Tibial artery (tissue), 4 donors: ENCODE results near the gene TTC23.

ENCODE experiments used
- DNase-seq, 2 donors: peaks; one replicate each; pipeline ENCODE4 v3.0.0-alpha.2; 2019
- H3K27ac ChIP-seq, 2 donors: fragments of 200-600 bp; sonication (generic) in 1 of 2; 1 replicate in 1 of 2; 2 replicates in 1 of 2; pipeline ENCODE4 v1.5.1; 2018 to 2019; ENCODE audit warnings: mild to moderate bottlenecking in 1 of 2
- H3K27me3 ChIP-seq, 2 donors: fragments of 200-600 bp; sonication (generic) in 1 of 2; one replicate each; pipeline versions ENCODE4 v1.5.1 to v1.6.0; 2016 to 2019
- H3K36me3 ChIP-seq, 3 donors: fragments of 200-600 bp; sonication (generic) in 2 of 3; one replicate each; pipeline ENCODE4 v1.5.1; 2016 to 2019; ENCODE audit warnings: mild to moderate bottlenecking in 2 of 3
- H3K4me1 ChIP-seq, 4 donors: fragments of 200-600 bp; sonication (generic) in 2 of 4; 1 replicate in 3 of 4; 2 replicates in 1 of 4; pipeline ENCODE4 v1.5.1; 2016 to 2019
- H3K4me3 ChIP-seq, 2 donors: fragments of 200-600 bp; sonication (generic) in 1 of 2; 1 replicate in 1 of 2; 2 replicates in 1 of 2; pipeline ENCODE4 v1.5.1; 2018 to 2019; ENCODE audit warnings: mild to moderate bottlenecking in 2 of 2
- H3K9me3 ChIP-seq, 3 donors: fragments of 200-600 bp; sonication (generic) in 1 of 3; one replicate each; pipeline ENCODE4 v1.5.1; 2016 to 2019
- intact Hi-C: fragments of 100-400 bp; cut with DNase I; formaldehyde crosslinking; loops from one replicate; pipeline ENCODE4 v1.15.0; 2023; ENCODE audit warnings: low total_unique reads
- TF ChIP-seq, protein P1 (sequence below), 2 experiments: fragments of 200-600 bp in 1 of 2; fragments of 450-650 bp in 1 of 2; IDR thresholded peaks; one replicate each; pipeline ENCODE4 v1.5.1; 2017 to 2019; ENCODE audit warnings: antibody characterized with exemption in 2 of 2, mild to moderate bottlenecking in 1 of 2, moderate library complexity in 1 of 2

The TTC23 gene

DNA sequence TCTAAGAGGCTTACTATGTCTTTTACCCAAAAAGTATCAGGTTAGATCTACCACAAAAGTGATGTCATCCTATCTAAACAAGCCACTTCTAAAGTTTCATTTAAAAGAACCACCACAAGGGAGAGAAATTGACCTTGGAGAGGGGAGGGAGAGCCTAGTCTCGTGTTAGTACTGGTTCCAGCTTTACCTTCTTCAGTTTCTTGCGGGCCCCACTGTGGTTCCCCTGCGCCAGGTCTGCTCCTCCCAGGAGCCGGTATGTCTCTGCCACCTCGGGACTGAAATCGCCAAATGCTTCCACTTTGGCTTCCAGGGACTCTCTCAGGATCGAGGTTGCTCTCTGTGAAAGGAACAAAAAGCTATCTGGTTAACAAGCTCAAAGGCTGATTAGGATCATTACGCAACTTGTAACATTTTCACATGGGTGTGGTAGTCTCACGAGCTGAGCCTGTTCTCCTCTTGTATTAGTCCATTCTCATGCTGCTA lies 93.4 kb downstream of the TTC23 start:
- intact Hi-C loops: no loop called here
- Histone ChIP-seq H3K27me3 (no peaks in the 10 kb centered on the region), H3K4me1 (peaks cover 0 to 8% (median 0%) of the 10 kb centered on the region in 4 donors)

DNA sequence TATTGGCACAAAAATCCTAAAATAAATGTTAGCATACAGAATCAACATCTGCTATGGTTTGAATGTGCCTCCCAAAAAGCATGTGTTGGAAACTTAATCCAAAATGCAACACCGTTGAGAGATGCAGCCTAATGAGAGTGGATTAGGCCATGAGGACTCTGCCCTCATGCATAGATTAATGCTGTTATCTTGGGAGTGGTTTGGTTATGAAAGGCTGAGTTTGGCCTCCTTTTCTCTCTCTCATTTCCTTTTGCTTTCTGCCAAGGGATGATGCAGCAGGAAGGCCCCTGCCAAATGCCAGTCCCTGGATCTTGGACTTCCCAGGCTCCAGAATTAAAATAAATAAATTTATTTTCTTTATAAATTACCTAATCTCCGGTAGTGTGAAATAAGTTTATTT lies 95.1 kb downstream of the TTC23 start:
- Histone ChIP-seq H3K4me3 (no peak overlapping the region), H3K9me3 (no peaks in the 10 kb centered on the region), H3K27ac (no peak overlapping the region), H3K27me3 (no peaks in the 10 kb centered on the region), H3K36me3 (peaks cover 3 to 38% (median 10%) of the 10 kb centered on the region in 3 donors), H3K4me1 (peaks cover 0 to 10% (median 2%) of the 10 kb centered on the region in 4 donors)
- TF ChIP-seq, protein P1, sequence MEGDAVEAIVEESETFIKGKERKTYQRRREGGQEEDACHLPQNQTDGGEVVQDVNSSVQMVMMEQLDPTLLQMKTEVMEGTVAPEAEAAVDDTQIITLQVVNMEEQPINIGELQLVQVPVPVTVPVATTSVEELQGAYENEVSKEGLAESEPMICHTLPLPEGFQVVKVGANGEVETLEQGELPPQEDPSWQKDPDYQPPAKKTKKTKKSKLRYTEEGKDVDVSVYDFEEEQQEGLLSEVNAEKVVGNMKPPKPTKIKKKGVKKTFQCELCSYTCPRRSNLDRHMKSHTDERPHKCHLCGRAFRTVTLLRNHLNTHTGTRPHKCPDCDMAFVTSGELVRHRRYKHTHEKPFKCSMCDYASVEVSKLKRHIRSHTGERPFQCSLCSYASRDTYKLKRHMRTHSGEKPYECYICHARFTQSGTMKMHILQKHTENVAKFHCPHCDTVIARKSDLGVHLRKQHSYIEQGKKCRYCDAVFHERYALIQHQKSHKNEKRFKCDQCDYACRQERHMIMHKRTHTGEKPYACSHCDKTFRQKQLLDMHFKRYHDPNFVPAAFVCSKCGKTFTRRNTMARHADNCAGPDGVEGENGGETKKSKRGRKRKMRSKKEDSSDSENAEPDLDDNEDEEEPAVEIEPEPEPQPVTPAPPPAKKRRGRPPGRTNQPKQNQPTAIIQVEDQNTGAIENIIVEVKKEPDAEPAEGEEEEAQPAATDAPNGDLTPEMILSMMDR (IDR thresholded peaks at IDR 0.05): no peak
- no peak for DNase-seq
- intact Hi-C loops: no loop called here

More for the DNA sequence above, 93.4 kb downstream of the TTC23 start:
- no peaks in the 10 kb centered on the region for H3K9me3 ChIP-seq
- no peak for DNase-seq
- TF ChIP-seq, protein P1 (IDR thresholded peaks at IDR 0.05): no peak
- peaks cover 7 to 32% (median 11%) of the 10 kb centered on the region in 3 donors for H3K36me3 ChIP-seq
- no peak overlapping the region for H3K4me3 ChIP-seq
- H3K27ac ChIP-seq: no peak overlapping the region

DNA sequence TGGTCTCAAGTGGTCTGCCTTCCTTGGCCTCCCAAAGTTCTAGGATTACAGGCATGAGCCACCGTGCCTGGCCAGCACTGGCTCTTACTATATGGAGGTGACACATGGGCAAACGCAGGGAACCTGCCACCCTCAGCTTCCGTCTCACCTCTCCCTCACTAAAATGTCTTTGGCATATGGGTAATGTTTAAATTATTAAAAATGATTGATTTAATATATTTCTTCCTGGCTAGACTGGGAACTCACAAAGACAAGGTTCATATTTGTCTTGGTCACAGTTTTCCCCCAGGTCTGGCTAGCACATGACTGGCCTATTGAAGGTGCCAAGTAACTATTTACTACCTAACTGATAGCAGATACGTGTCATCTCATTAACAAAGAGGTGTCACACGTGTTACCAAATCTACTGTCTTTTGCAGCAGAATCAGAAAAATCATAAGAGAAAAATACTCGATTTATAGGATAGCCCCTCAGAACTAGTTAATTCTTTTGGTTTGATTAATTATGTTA lies 96.3 kb downstream of the TTC23 start:
- no peak overlapping the region for H3K27ac ChIP-seq
- H3K4me3 ChIP-seq: no peak overlapping the region
- DNase-seq: no peak
- H3K27me3 ChIP-seq: no peaks in the 10 kb centered on the region
- TF ChIP-seq, protein P1 (IDR thresholded peaks at IDR 0.05): no peak
- H3K36me3 ChIP-seq: peaks cover 3 to 26% (median 8%) of the 10 kb centered on the region in 3 donors
- intact Hi-C loops: no loop called here
- peaks cover 0 to 18% (median 6%) of the 10 kb centered on the region in 4 donors for H3K4me1 ChIP-seq
- H3K9me3 ChIP-seq: no peaks in the 10 kb centered on the region

DNA sequence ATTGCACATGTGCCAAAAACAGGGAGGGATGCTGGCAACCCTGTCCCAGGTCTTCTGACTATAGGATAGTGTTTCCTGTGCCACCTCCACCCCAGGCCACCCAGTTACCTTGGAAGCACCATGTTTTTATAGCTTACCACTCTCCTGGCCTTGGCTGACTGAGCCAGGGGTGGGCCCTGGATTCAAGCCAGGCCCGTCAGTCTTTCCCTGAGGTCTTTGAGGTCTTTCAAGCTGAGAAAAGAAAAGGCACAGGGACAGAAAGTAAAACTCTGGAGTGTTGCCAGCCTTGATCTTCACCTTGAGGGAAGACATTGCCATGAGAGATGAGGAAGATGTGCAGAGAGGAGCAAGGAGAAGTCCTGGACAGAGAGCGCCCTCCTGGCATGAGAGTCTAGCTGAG lies 98.2 kb downstream of the TTC23 start:
- Histone ChIP-seq H3K36me3 (peaks cover 3 to 18% (median 8%) of the 10 kb centered on the region in 3 donors), H3K27ac (no peak overlapping the region)
- intact Hi-C loops: no loop called here

DNA sequence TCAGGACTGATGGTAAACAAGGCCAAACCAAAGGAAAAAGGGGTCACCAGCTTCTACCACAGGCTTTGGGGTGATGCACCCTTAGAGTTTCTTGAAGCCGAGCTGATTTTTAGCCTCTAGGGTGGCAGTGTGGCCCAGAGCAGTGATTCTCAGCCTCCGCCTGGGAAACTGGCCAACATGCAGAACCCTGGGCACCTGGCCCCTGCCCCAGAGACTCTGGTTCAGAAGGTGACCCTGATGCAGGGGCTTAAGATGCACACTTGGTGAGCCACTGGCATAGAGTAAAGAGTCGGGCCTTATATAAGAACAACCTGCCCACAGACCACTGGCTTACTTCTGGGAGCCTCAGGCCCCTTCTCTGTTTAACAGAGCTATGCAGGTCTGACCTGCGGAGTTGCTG lies 100.0 kb downstream of the TTC23 start:
- H3K27me3 ChIP-seq: no peaks in the 10 kb centered on the region
- no peak for DNase-seq
- intact Hi-C loops: no loop called here
- no peak overlapping the region for H3K4me3 ChIP-seq
- peaks cover 0 to 17% (median 13%) of the 10 kb centered on the region in 4 donors for H3K4me1 ChIP-seq
- peak overlapping the region; percentile 23 to 39 for H3K27ac ChIP-seq
- TF ChIP-seq, protein P1 (IDR thresholded peaks at IDR 0.05): no peak
- H3K9me3 ChIP-seq: no peaks in the 10 kb centered on the region
- H3K36me3 ChIP-seq: peaks cover 0 to 9% (median 0%) of the 10 kb centered on the region in 3 donors

More for the DNA sequence above, 98.2 kb downstream of the TTC23 start:
- TF ChIP-seq, protein P1 (IDR thresholded peaks at IDR 0.05): no peak
- H3K9me3 ChIP-seq: no peaks in the 10 kb centered on the region
- no peak for DNase-seq
- no peak overlapping the region for H3K4me3 ChIP-seq
- no peaks in the 10 kb centered on the region for H3K27me3 ChIP-seq
- H3K4me1 ChIP-seq: peaks cover 0 to 11% (median 8%) of the 10 kb centered on the region in 4 donors
